Common myeloid progenitor, CD34-positive (primary cell): ENCODE results near the gene ERBIN.
A peak's percentile ranks its signal among the peaks of the same experiment; 100 is the strongest.
"Not testable (repeated sequence)": the region's sequence is repeated elsewhere in the genome, so short reads cannot be mapped to it uniquely, and the experiment has no call there.

Source experiments
- CTCF ChIA-PET: fragments of 350-600 bp; sonication (Branson Sonifier 250); formaldehyde crosslinking; loops from one replicate; lab custom pipeline; 2021; ENCODE audit warnings: antibody characterized with exemption; lab: Charles Lee
- POLR2A ChIA-PET: fragments of 350-600 bp; sonication (Branson Sonifier 250); formaldehyde crosslinking; loops from one replicate; lab custom pipeline; 2021; ENCODE audit warnings: antibody characterized with exemption; lab: Charles Lee
- DNase-seq, 3 donors: peaks; one replicate each; pipeline versions ENCODE4 v3.0.0 to v3.0.0-alpha.2; 2013
- H3K27ac ChIP-seq, 2 experiments: 1 replicate in 1 of 2; 2 replicates in 1 of 2; pipeline ENCODE4 v1.7.0; 2013; ENCODE audit warnings: inconsistent platforms in 2 of 2, low read length in 2 of 2, mild to moderate bottlenecking in 2 of 2, low read depth in 1 of 2, moderate library complexity in 1 of 2; ENCODE audit not compliant: severe bottlenecking in 2 of 2, insufficient read depth in 1 of 2, poor library complexity in 1 of 2
- H3K27me3 ChIP-seq, 5 experiments: replicated peaks in 2 of 5; 1 replicate in 3 of 5; 2 replicates in 2 of 5; pipeline versions ENCODE4 v1.6.1 to v1.7.0; 2013; ENCODE audit warnings: low read length in 4 of 5, mild to moderate bottlenecking in 2 of 5, moderate library complexity in 2 of 5, inconsistent platforms in 1 of 5; ENCODE audit not compliant: insufficient read depth in 5 of 5, control insufficient read depth in 4 of 5
- H3K36me3 ChIP-seq, 4 experiments: 1 replicate in 2 of 4; 2 replicates in 2 of 4; pipeline versions ENCODE4 v1.6.1 to v1.7.0; 2013; ENCODE audit warnings: low read length in 3 of 4, control low read depth in 1 of 4, mild to moderate bottlenecking in 1 of 4; ENCODE audit not compliant: control insufficient read depth in 4 of 4, insufficient read depth in 4 of 4
- H3K4me1 ChIP-seq, 4 experiments: 1 replicate in 3 of 4; 2 replicates in 1 of 4; pipeline versions ENCODE4 v1.6.1 to v1.7.1; 2013; ENCODE audit warnings: low read length in 3 of 4, mild to moderate bottlenecking in 3 of 4, control low read depth in 1 of 4, inconsistent platforms in 1 of 4, moderate library complexity in 1 of 4; ENCODE audit not compliant: control insufficient read depth in 4 of 4, insufficient read depth in 4 of 4; ENCODE audit errors: control extremely low read depth in 1 of 4
- H3K4me3 ChIP-seq, 7 experiments: 1 replicate in 4 of 7; 2 replicates in 3 of 7; pipeline versions ENCODE4 v1.5.1 to v1.7.0; 2013; ENCODE audit warnings: mild to moderate bottlenecking in 7 of 7, low read length in 6 of 7, moderate library complexity in 6 of 7, inconsistent platforms in 2 of 7, low read depth in 2 of 7, control low read depth in 1 of 7; ENCODE audit not compliant: insufficient read depth in 4 of 7, control insufficient read depth in 1 of 7; ENCODE audit errors: extremely low read depth in 1 of 7
- H3K9me3 ChIP-seq, 5 experiments: 1 replicate in 4 of 5; 2 replicates in 1 of 5; pipeline versions ENCODE4 v1.6.1 to v1.7.1; 2013; ENCODE audit warnings: low read length in 4 of 5, mild to moderate bottlenecking in 2 of 5, inconsistent platforms in 1 of 5, low read depth in 1 of 5, moderate library complexity in 1 of 5; ENCODE audit not compliant: control insufficient read depth in 4 of 5, insufficient read depth in 2 of 5; ENCODE audit errors: control extremely low read depth in 1 of 5
- WGBS: methylation state at CpG from one replicate; pipeline ENCODE4 v1.1.5; 2013; ENCODE audit not compliant: insufficient coverage; 5-methylcytosine and 5-hydroxymethylcytosine counted together

The ERBIN gene

GRCh38 chr5:65970481-65971367 is 44.3 kb downstream of the ERBIN start:
- 78% methylated on average over 4 of the region's 7 CpGs for WGBS
- peaks cover 0 to under 1% (median 0%) of the 10 kb centered on the region in 4 experiments for H3K36me3 ChIP-seq
- DNase-seq: peak in 1 of 3 donors; percentile 16
- H3K4me1 ChIP-seq: peaks cover 0 to 13% (median 5%) of the 10 kb centered on the region in 4 experiments
- no peak overlapping the region for H3K4me3 ChIP-seq
- no peaks in the 10 kb centered on the region for H3K27me3 ChIP-seq
- POLR2A ChIA-PET: interaction anchor here (0.5 kb wide), 1 partner anchor 23 kb away, joined by 3 read pairs; no protein-coding TSS in a partner anchor
- H3K9me3 ChIP-seq: no peaks in the 10 kb centered on the region
- H3K27ac ChIP-seq: peak overlapping the region in 1 of 2 experiments; percentile 32
- CTCF ChIA-PET: interaction anchor here (0.6 to 1.5 kb wide), 3 partner anchors 9 to 144 kb away, joined by 3 to 4 read pairs (median 3); no protein-coding TSS in a partner anchor

GRCh38 chr5:65971643-65972042 is 45.3 kb downstream of the ERBIN start:
- H3K4me3 ChIP-seq: no peak overlapping the region
- H3K27ac ChIP-seq: no peak overlapping the region
- POLR2A ChIA-PET: no interaction called here
- H3K4me1 ChIP-seq: peaks cover 0 to 13% (median 5%) of the 10 kb centered on the region in 4 experiments
- H3K36me3 ChIP-seq: peaks cover 0 to 4% (median 0%) of the 10 kb centered on the region in 4 experiments
- no peaks in the 10 kb centered on the region for H3K27me3 ChIP-seq
- no peaks in the 10 kb centered on the region for H3K9me3 ChIP-seq
- CTCF ChIA-PET: interaction anchor here (1.5 kb wide), 1 partner anchor 24 kb away, joined by 5 read pairs; no protein-coding TSS in a partner anchor
- no peak for DNase-seq
- WGBS: 100% methylated on average over 2 of the region's 3 CpGs

GRCh38 chr5:65972896-65973295 is 46.5 kb downstream of the ERBIN start:
- DNase-seq, H3K27ac ChIP-seq, POLR2A ChIA-PET, H3K4me3 ChIP-seq, H3K27me3 ChIP-seq, H3K9me3 ChIP-seq, H3K36me3 ChIP-seq: not testable (repeated sequence)
- CTCF ChIA-PET: interaction anchor here (1.5 kb wide), 1 partner anchor 25 kb away, joined by 5 read pairs; no protein-coding TSS in a partner anchor
- peaks cover 0 to 13% (median 5%) of the 10 kb centered on the region in 4 experiments for H3K4me1 ChIP-seq
- WGBS: no CpG with 5 or more reads among the region's 3 CpGs

DNA sequence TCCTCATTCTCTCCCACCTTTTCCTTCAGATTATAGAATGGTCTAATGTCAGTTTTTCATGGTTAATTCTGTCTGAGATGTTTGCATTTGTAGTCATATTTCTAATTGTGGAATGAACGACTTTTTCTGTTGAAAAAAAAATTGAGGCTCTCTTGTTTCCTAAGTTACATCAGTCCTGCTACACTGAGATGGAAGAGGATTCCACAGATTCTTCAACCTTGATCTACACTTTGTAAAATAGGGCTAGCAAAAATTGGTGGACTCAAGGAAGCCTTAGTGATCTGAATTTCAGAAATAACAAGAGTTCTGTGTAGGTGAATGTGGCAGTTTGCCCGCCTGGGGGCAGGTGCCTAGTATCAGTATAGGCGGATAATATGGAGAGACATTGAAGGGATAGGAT is 51.9 kb downstream of the ERBIN start:
- no peak overlapping the region for H3K27ac ChIP-seq
- no peaks in the 10 kb centered on the region for H3K27me3 ChIP-seq
- peaks cover 0 to 6% (median 0%) of the 10 kb centered on the region in 5 experiments for H3K9me3 ChIP-seq
- no peaks in the 10 kb centered on the region for H3K4me1 ChIP-seq
- peaks cover 2 to 12% (median 6%) of the 10 kb centered on the region in 4 experiments for H3K36me3 ChIP-seq
- CTCF ChIA-PET: no interaction called here
- WGBS: 94% methylated on average over 3 of the region's 3 CpGs
- no peak overlapping the region for H3K4me3 ChIP-seq
- no peak for DNase-seq
- POLR2A ChIA-PET: no interaction called here

- CTCF ChIA-PET: no interaction called here
- no peak overlapping the region for H3K27ac ChIP-seq
- WGBS: 88% methylated on average over 1 of the region's 1 CpG
- H3K36me3 ChIP-seq: peaks cover 2 to 12% (median 6%) of the 10 kb centered on the region in 4 experiments
- H3K27me3 ChIP-seq: no peaks in the 10 kb centered on the region
- DNase-seq: no peak
- POLR2A ChIA-PET: no interaction called here
- H3K4me3 ChIP-seq: no peak overlapping the region
- H3K9me3 ChIP-seq: peaks cover 0 to 6% (median 0%) of the 10 kb centered on the region in 5 experiments
- H3K4me1 ChIP-seq: no peaks in the 10 kb centered on the region
These were observed 55.2 kb downstream of the ERBIN start for GRCh38 chr5:65981548-65981947.

GRCh38 chr5:65981969-65982619 is 55.7 kb downstream of the ERBIN start:
- no peaks in the 10 kb centered on the region for H3K4me1 ChIP-seq

More at GRCh38 chr5:65981969-65982619, 55.7 kb downstream of the ERBIN start:
- Histone ChIP-seq H3K27ac (no peak overlapping the region), H3K36me3 (peaks cover 2 to 12% (median 6%) of the 10 kb centered on the region in 4 experiments), H3K9me3 (peaks cover 0 to 6% (median 0%) of the 10 kb centered on the region in 5 experiments), H3K4me3 (no peak overlapping the region), H3K27me3 (no peaks in the 10 kb centered on the region)
- POLR2A ChIA-PET: no interaction called here
- CTCF ChIA-PET: no interaction called here
- no peak for DNase-seq
- no CpG with 5 or more reads among the region's 3 CpGs for WGBS
